ENCODE data around the gene SOX12.
"Not testable (repeated sequence)": the region's sequence is repeated elsewhere in the genome, so short reads cannot be mapped to it uniquely, and the experiment has no call there.

SOX12 gene

DNA sequence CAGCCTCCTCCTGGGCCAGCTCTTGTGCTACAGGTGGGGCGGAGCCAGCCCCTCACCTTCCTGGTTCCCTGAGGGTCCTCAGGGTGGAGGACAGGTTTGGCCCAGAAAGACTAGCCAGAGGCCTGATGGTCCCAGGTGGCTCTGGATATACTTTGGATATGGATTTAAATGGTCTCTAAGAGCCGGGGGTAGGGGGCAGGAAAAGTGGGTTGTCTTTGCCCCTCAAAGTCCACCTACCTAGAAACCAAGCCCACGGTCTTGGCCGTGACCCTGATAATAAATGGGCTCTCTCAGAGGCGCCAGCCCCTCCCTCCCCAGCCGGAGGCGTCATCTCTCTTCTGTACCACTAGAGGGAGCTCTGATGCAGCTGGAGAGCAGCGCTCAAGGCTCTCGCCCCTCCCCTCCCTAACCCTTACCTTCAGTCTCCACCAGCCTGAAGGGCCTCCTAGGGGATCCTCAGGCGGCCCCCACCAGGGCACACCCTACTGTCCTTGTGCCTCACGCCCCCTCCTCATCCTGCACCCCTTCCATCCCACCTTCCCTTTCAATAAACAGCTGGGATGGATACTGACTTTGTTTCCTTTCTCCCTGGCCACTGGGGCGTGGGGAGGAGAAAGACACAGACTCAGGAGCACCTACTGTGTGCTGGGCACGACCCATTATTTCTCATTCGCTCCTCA lies 29.1 kb downstream of the SOX12 start:
- TF ChIP-seq, protein P1, sequence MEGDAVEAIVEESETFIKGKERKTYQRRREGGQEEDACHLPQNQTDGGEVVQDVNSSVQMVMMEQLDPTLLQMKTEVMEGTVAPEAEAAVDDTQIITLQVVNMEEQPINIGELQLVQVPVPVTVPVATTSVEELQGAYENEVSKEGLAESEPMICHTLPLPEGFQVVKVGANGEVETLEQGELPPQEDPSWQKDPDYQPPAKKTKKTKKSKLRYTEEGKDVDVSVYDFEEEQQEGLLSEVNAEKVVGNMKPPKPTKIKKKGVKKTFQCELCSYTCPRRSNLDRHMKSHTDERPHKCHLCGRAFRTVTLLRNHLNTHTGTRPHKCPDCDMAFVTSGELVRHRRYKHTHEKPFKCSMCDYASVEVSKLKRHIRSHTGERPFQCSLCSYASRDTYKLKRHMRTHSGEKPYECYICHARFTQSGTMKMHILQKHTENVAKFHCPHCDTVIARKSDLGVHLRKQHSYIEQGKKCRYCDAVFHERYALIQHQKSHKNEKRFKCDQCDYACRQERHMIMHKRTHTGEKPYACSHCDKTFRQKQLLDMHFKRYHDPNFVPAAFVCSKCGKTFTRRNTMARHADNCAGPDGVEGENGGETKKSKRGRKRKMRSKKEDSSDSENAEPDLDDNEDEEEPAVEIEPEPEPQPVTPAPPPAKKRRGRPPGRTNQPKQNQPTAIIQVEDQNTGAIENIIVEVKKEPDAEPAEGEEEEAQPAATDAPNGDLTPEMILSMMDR (IDR thresholded peaks at IDR 0.05; ENCODE audit: low read depth, low read length) = peak; percentile 95
- DNase-seq (ENCODE audit: low read depth in 2 of 2) = peak; percentile 80 to 83
- H3K4me3 ChIP-seq (replicated peaks in 1 of 2; ENCODE audit: low read depth in 2 of 2, low read length in 2 of 2) = no peak overlapping the region

DNA sequence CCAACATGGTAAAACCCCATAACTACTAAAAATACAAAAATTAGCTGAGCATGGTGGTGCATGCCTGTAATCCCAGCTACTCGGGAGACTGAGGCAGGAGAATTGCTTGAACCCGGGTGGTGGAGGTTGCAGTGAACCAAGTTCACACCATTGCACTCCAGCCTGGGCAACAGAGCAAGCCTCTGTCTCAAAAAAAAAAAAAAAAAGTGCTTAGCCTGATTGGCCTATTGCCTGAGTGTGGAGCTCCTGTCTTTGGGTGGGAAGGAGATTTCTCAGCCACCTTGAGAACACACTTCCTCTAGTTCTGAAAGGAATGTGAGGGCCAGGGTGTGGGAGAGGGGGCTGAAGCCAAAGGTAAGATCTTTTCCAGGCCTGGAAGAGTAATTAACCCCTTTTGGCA lies 30.8 kb downstream of the SOX12 start:
- H3K4me3 ChIP-seq (replicated peaks in 1 of 2; ENCODE audit: low read depth in 2 of 2, low read length in 2 of 2); DNase-seq (ENCODE audit: low read depth in 2 of 2): not testable (repeated sequence)

DNA sequence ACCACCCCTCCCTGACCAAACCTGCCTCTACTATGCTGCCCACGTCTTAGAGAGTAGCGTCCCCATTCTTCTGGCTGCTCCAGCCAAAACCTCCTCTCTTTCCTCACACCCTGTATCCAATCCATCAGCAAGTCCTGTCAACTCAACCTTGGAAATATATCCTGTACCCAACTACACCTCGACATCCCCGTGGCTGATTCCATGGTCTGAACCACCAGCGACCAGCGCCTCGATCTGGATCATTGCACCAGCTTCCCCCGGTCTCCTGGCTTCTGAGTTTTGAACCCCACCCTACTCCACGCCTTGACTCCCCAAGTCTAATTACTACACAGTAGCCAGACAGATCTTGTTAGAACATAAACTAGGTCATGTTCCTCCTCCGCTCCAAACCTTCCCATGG lies 31.4 kb downstream of the SOX12 start:
- H3K4me3 ChIP-seq (replicated peaks in 1 of 2; ENCODE audit: low read depth in 2 of 2, low read length in 2 of 2) = no peak overlapping the region
- TF ChIP-seq, protein P1 (IDR thresholded peaks at IDR 0.05; ENCODE audit: low read depth, low read length) = no peak
- DNase-seq (ENCODE audit: low read depth in 2 of 2) = no peak

DNA sequence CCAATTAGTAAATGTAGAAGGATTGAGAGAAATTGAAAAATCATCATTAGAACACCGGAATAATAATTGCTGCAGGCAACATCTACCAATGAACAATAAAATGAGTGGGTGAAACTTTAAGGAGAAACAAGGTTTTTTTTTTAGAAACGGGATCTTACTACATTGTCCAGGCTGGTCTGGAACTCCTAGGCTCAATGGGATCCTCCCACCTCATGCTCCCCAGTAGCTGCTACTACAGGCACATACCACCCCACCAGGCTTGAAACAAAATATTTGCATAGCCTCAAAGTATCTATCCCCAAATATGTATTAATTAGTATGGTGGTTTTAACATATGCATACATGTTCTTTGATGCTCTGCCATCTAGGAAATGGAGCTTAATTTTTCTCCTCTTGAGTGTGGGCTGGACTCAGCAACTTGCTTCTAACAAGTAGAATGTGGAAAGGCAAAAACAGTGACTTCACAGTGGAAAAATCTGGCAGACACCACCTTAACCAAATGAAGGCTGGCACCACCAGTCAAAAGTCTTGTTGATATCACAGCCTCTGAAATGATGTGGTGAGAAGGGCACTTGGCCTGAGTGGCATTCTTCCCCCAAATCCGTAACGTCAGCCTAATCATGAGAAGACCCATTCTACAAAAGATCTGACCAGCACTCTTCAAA lies 33.7 kb downstream of the SOX12 start:
- DNase-seq (ENCODE audit: low read depth in 2 of 2) = peak in 1 of 2 donors; percentile 31
- TF ChIP-seq, protein P1 (IDR thresholded peaks at IDR 0.05; ENCODE audit: low read depth, low read length) = no peak
- H3K4me3 ChIP-seq (replicated peaks in 1 of 2; ENCODE audit: low read depth in 2 of 2, low read length in 2 of 2) = no peak overlapping the region

DNA sequence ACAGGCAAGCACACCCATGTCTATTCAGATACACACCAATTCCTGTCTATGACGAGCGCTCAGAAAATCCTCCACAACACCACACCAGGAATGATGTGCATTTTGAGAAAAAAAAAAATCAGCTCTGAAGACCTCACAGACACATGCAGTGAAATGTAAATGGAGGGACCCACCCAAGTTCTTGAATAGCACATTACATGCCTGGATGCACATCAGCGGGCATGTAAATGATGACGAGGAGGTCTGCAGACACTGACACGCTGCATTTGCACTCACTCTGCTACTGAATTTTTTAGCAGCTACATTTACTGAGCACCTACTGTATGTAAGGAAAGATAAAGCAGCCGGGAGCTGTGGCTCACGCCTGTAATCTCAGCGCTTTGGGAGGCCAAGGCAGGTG lies 36.2 kb downstream of the SOX12 start:
- TF ChIP-seq, protein P1 (IDR thresholded peaks at IDR 0.05; ENCODE audit: low read depth, low read length) = no peak
- no peak for DNase-seq (ENCODE audit: low read depth in 2 of 2)
- H3K4me3 ChIP-seq (replicated peaks in 1 of 2; ENCODE audit: low read depth in 2 of 2, low read length in 2 of 2) = no peak overlapping the region

DNA sequence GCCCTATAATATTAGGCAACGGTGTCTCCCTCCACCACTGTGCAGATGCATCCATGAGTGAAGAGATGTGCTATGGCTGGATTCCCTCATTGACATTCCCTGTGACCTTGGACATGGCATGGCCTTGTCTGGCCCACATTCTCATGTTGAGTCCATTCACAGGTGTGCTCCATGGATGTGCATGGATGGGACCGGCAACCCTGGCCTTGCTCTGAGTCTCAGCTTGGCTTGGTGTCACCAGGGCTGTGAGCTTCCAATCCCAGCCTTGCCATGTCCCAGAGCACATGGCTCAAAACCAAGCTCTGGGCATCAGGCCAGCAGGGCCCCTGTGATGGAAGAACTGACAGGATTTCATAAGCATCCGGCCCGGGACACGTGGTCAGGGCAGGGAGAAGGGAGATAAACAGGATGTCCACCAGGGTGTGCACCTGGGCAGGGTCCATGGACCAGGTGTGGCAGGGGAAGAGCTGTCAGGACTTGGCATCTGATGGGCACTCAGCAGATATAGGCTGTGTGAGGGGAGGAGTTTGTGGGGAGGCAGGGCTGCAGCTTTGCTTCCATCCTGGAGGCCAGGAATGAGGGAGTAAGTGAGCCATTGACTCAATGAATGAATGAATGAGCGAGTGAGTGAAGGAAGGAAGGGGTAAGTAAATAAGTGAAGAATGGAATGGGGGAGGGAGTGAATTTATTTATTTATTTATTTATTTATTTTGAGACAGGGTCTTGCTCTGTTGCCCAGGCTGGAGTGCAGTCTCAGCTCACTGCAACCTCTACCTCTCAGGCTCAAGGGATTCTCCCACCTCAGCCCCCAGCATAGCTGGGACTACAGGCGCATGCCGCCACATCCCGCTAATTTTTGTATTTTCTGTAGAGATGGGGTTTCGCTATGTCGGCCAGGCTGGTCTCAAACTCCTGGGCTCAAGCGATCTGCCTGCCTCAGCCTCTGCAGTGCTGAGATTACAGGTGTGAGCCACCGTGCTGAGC lies 37.2 kb downstream of the SOX12 start:
- H3K4me3 ChIP-seq (replicated peaks in 1 of 2; ENCODE audit: low read depth in 2 of 2, low read length in 2 of 2) = no peak overlapping the region
- TF ChIP-seq, protein P1 (IDR thresholded peaks at IDR 0.05; ENCODE audit: low read depth, low read length) = peak; percentile 56
- DNase-seq (ENCODE audit: low read depth in 2 of 2) = peak; percentile 92 to 95

All from cardiac fibroblast (primary cell).